PC-9 (cell line): ENCODE data around the gene DUSP22. TPM values are rescaled to one million over a fixed set of nuclear protein-coding genes. Genes with fewer than 3 reads are reported as not detected.

ENCODE experiments used
- BruUV-seq: library from RNA; stranded (reverse); fragments of 400-500 nt; replicated peaks from 2 replicates; lab custom pipeline; 2021; lab: Mats Ljungman, UMichigan
- CTCF ChIA-PET: fragments of 300-600 bp; sonication (Branson Sonifier 250); formaldehyde crosslinking; loops from one replicate; lab custom pipeline; 2022; ENCODE audit warnings: antibody characterized with exemption; lab: Charles Lee
- POLR2A ChIA-PET: fragments of 300-600 bp; sonication (Branson Sonifier 250); formaldehyde crosslinking; loops from one replicate; lab custom pipeline; 2022; ENCODE audit warnings: antibody characterized with exemption; ENCODE audit not compliant: unreplicated experiment; lab: Charles Lee
- DNase-seq, 2 experiments: peaks; one replicate each; pipeline versions ENCODE4 v3.0.0 to v3.0.0-alpha.2; 2015 to 2022; ENCODE audit warnings: mixed read lengths in 1 of 2
- H2AFZ ChIP-seq: fragments of 200-600 bp; sonication (generic); 2 replicates; pipeline ENCODE4 v1.8.1; 2017; ENCODE audit warnings: antibody characterized with exemption
- H3F3A ChIP-seq: fragments of 200-600 bp; sonication (generic); 2 replicates; pipeline ENCODE4 v1.8.1; 2017; ENCODE audit warnings: antibody characterized with exemption, mild to moderate bottlenecking, low read depth; ENCODE audit not compliant: insufficient read depth
- H3K27ac ChIP-seq: fragments of 200-600 bp; sonication (generic); 2 replicates; pipeline ENCODE4 v1.6.1; 2016; ENCODE audit warnings: mixed run types
- H3K27me3 ChIP-seq: fragments of 200-600 bp; sonication (generic); 2 replicates; pipeline ENCODE4 v1.6.1; 2016; ENCODE audit warnings: low read depth, mixed run types; ENCODE audit not compliant: insufficient read depth
- H3K36me3 ChIP-seq: fragments of 200-600 bp; sonication (generic); 2 replicates; pipeline ENCODE4 v1.6.1; 2016; ENCODE audit warnings: low read depth, mixed run types
- H3K4me1 ChIP-seq: fragments of 200-600 bp; sonication (generic); replicated peaks from 2 replicates; pipeline ENCODE4 v1.6.1; 2016; ENCODE audit warnings: mixed run types; ENCODE audit not compliant: insufficient read depth
- H3K4me2 ChIP-seq: fragments of 200-600 bp; sonication (generic); 2 replicates; pipeline ENCODE4 v1.6.1; 2017; ENCODE audit warnings: mixed run types
- H3K4me3 ChIP-seq: fragments of 200-600 bp; sonication (generic); 2 replicates; pipeline ENCODE4 v1.6.1; 2016; ENCODE audit warnings: mixed run types
- H3K79me2 ChIP-seq: fragments of 200-600 bp; sonication (generic); 2 replicates; pipeline ENCODE4 v1.6.1; 2017; ENCODE audit warnings: low read depth, mixed run types
- H3K9me2 ChIP-seq: fragments of 200-600 bp; sonication (generic); 2 replicates; pipeline ENCODE4 v1.8.1; 2017; ENCODE audit warnings: mild to moderate bottlenecking; ENCODE audit not compliant: insufficient read depth
- H3K9me3 ChIP-seq: fragments of 200-600 bp; sonication (generic); 2 replicates; pipeline ENCODE4 v1.8.1; 2016; ENCODE audit warnings: low read depth; ENCODE audit not compliant: insufficient read depth
- H4K20me1 ChIP-seq: fragments of 200-600 bp; sonication (generic); 2 replicates; pipeline ENCODE4 v1.8.1; 2017; ENCODE audit not compliant: insufficient read depth
- CTCF ChIP-seq: fragments of 200-600 bp; sonication (generic); conservative IDR thresholded peaks from 2 replicates; pipeline ENCODE4 v1.6.1; 2017; ENCODE audit warnings: mixed run types, antibody characterized with exemption, mild to moderate bottlenecking, moderate library complexity
- EZH2 ChIP-seq: fragments of 200-600 bp; sonication (generic); IDR thresholded peaks from 2 replicates; pipeline ENCODE4 v1.8.0; 2017; ENCODE audit warnings: antibody characterized with exemption, low read depth
- intact Hi-C: fragments of 100-400 bp; cut with micrococcal nuclease; formaldehyde crosslinking; loops from one replicate; pipeline ENCODE4 v1.10.0; 2022; ENCODE audit not compliant: unreplicated experiment
- total RNA-seq: library from RNA; stranded (reverse); gene quantifications from 2 replicates; pipeline ENCODE4 v1.2.3, GENCODE V29; 2021

DUSP22 gene
- total RNA-seq, 1 experiment from 2014 or later, result 25.5 TPM

- intact Hi-C loops, result no loop called here
- no peak overlapping the region for H3K4me2 ChIP-seq
Observed at GRCh38 chr6:307874-308273, 15.6 kb downstream of the DUSP22 start.

GRCh38 chr6:308307-308706, 16.0 kb downstream of the DUSP22 start:
- DNase-seq, result no peak
- H3K27me3 ChIP-seq, result peaks cover 85% of the 10 kb centered on the region
- H3K9me3 ChIP-seq, result no peaks in the 10 kb centered on the region
- no peaks in the 10 kb centered on the region for H3K36me3 ChIP-seq
- intact Hi-C loops, result no loop called here
- no peaks in the 10 kb centered on the region for H3K9me2 ChIP-seq
- H4K20me1 ChIP-seq, result no peaks in the 10 kb centered on the region
- ChIA-PET CTCF (no interaction called here), POLR2A (no interaction called here)
- no peaks in the 10 kb centered on the region for H3K4me1 ChIP-seq
- no peak overlapping the region for H3K4me2 ChIP-seq
- BruUV-seq, result no TSS peak
- no peak overlapping the region for H2AFZ ChIP-seq
- no peak overlapping the region for H3K27ac ChIP-seq
- no peak overlapping the region for H3K4me3 ChIP-seq
- H3F3A ChIP-seq, result no peaks in the 10 kb centered on the region
- no peaks in the 10 kb centered on the region for H3K79me2 ChIP-seq
- no peak for TF ChIP-seq EZH2
- no peak for TF ChIP-seq CTCF

More at GRCh38 chr6:307874-308273, 15.6 kb downstream of the DUSP22 start:
- CTCF ChIA-PET, result no interaction called here
- BruUV-seq, result no TSS peak
- POLR2A ChIA-PET, result no interaction called here
- no peak overlapping the region for H2AFZ ChIP-seq
- H3F3A ChIP-seq, result no peaks in the 10 kb centered on the region
- no peaks in the 10 kb centered on the region for H3K36me3 ChIP-seq
- no peak for TF ChIP-seq CTCF
- TF ChIP-seq EZH2, result no peak
- no peaks in the 10 kb centered on the region for H4K20me1 ChIP-seq
- no peak overlapping the region for H3K27ac ChIP-seq
- no peak for DNase-seq
- H3K27me3 ChIP-seq, result peaks cover 85% of the 10 kb centered on the region
- H3K79me2 ChIP-seq, result no peaks in the 10 kb centered on the region
- no peaks in the 10 kb centered on the region for H3K4me1 ChIP-seq
- no peak overlapping the region for H3K4me3 ChIP-seq
- H3K9me2 ChIP-seq, result no peaks in the 10 kb centered on the region
- H3K9me3 ChIP-seq, result no peaks in the 10 kb centered on the region

- Histone ChIP-seq H3F3A (no peaks in the 10 kb centered on the region), H3K4me2 (no peak overlapping the region), H2AFZ (no peak overlapping the region), H3K4me3 (no peak overlapping the region), H3K4me1 (no peaks in the 10 kb centered on the region), H3K9me2 (no peaks in the 10 kb centered on the region), H4K20me1 (no peaks in the 10 kb centered on the region), H3K36me3 (no peaks in the 10 kb centered on the region), H3K9me3 (no peaks in the 10 kb centered on the region), H3K27ac (no peak overlapping the region), H3K27me3 (peaks cover 85% of the 10 kb centered on the region), H3K79me2 (no peaks in the 10 kb centered on the region)
- intact Hi-C loops, result no loop called here
- ChIA-PET POLR2A (interaction anchor here (0.5 kb wide), 1 partner anchor 237 kb away, joined by 4 read pairs; no protein-coding TSS in a partner anchor), CTCF (no interaction called here)
- TF ChIP-seq EZH2, result no peak
- TF ChIP-seq CTCF, result no peak
- BruUV-seq, result no TSS peak
- DNase-seq, result no peak
Observed at GRCh38 chr6:308768-309167, 16.5 kb downstream of the DUSP22 start.
